ENCODE measurements around the gene CRISPLD2. TPM values are rescaled to one million over a fixed set of nuclear protein-coding genes. Genes with fewer than 3 reads are reported as not detected.

Gene CRISPLD2
- total RNA-seq, 2 experiments from 2014 or later = 0.19 to 0.41 TPM

GRCh38 chr16:84947996-84948850, 128.4 kb downstream of the CRISPLD2 start:
- Mint-ChIP-seq H3K9me3 (peaks cover 2% of the 10 kb centered on the region), H3K36me3 (no peaks in the 10 kb centered on the region)

GRCh38 chr16:84948851-84949610, 129.2 kb downstream of the CRISPLD2 start:
- peaks cover 2% of the 10 kb centered on the region for H3K4me1 Mint-ChIP-seq (ENCODE audit: low read depth)
- H3K27me3 Mint-ChIP-seq = no peaks in the 10 kb centered on the region
- H3K4me3 Mint-ChIP-seq = no peak overlapping the region
- peaks cover 2% of the 10 kb centered on the region for H3K9me3 Mint-ChIP-seq
- intact Hi-C loops (cut with micrococcal nuclease) = no loop called here
- H3K36me3 Mint-ChIP-seq = no peaks in the 10 kb centered on the region
- DNase-seq = no peak
- no peak overlapping the region for H3K27ac Mint-ChIP-seq
- ChIA-PET CTCF (interaction anchor here (6.8 to 7.7 kb wide), 3 partner anchors 21 to 195 kb away, joined by 73 to 93 read pairs (median 77); no protein-coding TSS in a partner anchor), POLR2A (no interaction called here)

More at GRCh38 chr16:84947996-84948850, 128.4 kb downstream of the CRISPLD2 start:
- intact Hi-C loops (cut with micrococcal nuclease) = no loop called here
- H3K4me1 Mint-ChIP-seq (ENCODE audit: low read depth) = peaks cover 2% of the 10 kb centered on the region
- no peaks in the 10 kb centered on the region for H3K27me3 Mint-ChIP-seq
- no peak for DNase-seq
- ChIA-PET POLR2A (no interaction called here), CTCF (interaction anchor here (0.7 kb wide), 1 partner anchor 193 kb away, joined by 3 read pairs; no protein-coding TSS in a partner anchor)
- H3K4me3 Mint-ChIP-seq = no peak overlapping the region
- H3K27ac Mint-ChIP-seq = no peak overlapping the region

- no peak overlapping the region for H3K27ac Mint-ChIP-seq
- DNase-seq = no peak
- CTCF ChIA-PET = interaction anchor here (1.1 to 7.7 kb wide), 9 partner anchors 8 to 196 kb away, joined by 3 to 93 read pairs (median 7); no protein-coding TSS in a partner anchor
- peaks cover 2% of the 10 kb centered on the region for H3K9me3 Mint-ChIP-seq
- H3K4me1 Mint-ChIP-seq (ENCODE audit: low read depth) = peaks cover 2% of the 10 kb centered on the region
- intact Hi-C loops (cut with micrococcal nuclease) = loop anchor here (2.0 kb wide), 1 partner anchor 19 kb away; no protein-coding TSS in a partner anchor
- H3K27me3 Mint-ChIP-seq = no peaks in the 10 kb centered on the region
- H3K36me3 Mint-ChIP-seq = no peaks in the 10 kb centered on the region
- POLR2A ChIA-PET = no interaction called here
- no peak overlapping the region for H3K4me3 Mint-ChIP-seq
Measured at GRCh38 chr16:84949772-84950436, 130.1 kb downstream of the CRISPLD2 start.

- no peaks in the 10 kb centered on the region for H3K9me3 Mint-ChIP-seq
- ChIA-PET POLR2A (no interaction called here), CTCF (interaction anchor here (1.0 to 7.7 kb wide), 16 partner anchors 9 to 212 kb away, joined by 3 to 93 read pairs (median 7); no protein-coding TSS in a partner anchor)
- peaks cover 2% of the 10 kb centered on the region for H3K4me1 Mint-ChIP-seq (ENCODE audit: low read depth)
- intact Hi-C loops (cut with micrococcal nuclease) = loop anchor here (2.0 kb wide), 1 partner anchor 20 kb away; no protein-coding TSS in a partner anchor
- DNase-seq = peak; percentile 56
- H3K4me3 Mint-ChIP-seq = no peak overlapping the region
- no peaks in the 10 kb centered on the region for H3K36me3 Mint-ChIP-seq
- no peak overlapping the region for H3K27ac Mint-ChIP-seq
- no peaks in the 10 kb centered on the region for H3K27me3 Mint-ChIP-seq
Measured at GRCh38 chr16:84950906-84951305, 131.1 kb downstream of the CRISPLD2 start.

GRCh38 chr16:84952335-84953189, 132.8 kb downstream of the CRISPLD2 start:
- peaks cover 2% of the 10 kb centered on the region for H3K4me1 Mint-ChIP-seq (ENCODE audit: low read depth)
- peak; percentile 79 for DNase-seq
- POLR2A ChIA-PET = interaction anchor here (1.0 to 1.4 kb wide), 2 partner anchors 21 to 199 kb away, joined by 3 read pairs; no protein-coding TSS in a partner anchor
- H3K4me3 Mint-ChIP-seq = no peak overlapping the region
- no peaks in the 10 kb centered on the region for H3K9me3 Mint-ChIP-seq
- H3K27me3 Mint-ChIP-seq = no peaks in the 10 kb centered on the region
- H3K27ac Mint-ChIP-seq = no peak overlapping the region
- intact Hi-C loops (cut with micrococcal nuclease) = loop anchor here (1.0 to 2.0 kb wide), 4 partner anchors 27 to 330 kb away; no protein-coding TSS in a partner anchor
- CTCF ChIA-PET = interaction anchor here (0.5 to 7.7 kb wide), 31 partner anchors 9 to 330 kb away, joined by 3 to 93 read pairs (median 5); no protein-coding TSS in a partner anchor
- H3K36me3 Mint-ChIP-seq = no peaks in the 10 kb centered on the region

- no peak for DNase-seq
- H3K27ac Mint-ChIP-seq = no peak overlapping the region
- H3K4me3 Mint-ChIP-seq = no peak overlapping the region
- no peaks in the 10 kb centered on the region for H3K27me3 Mint-ChIP-seq
- peaks cover 2% of the 10 kb centered on the region for H3K4me1 Mint-ChIP-seq (ENCODE audit: low read depth)
- intact Hi-C loops (cut with micrococcal nuclease) = loop anchor here (2.0 kb wide), 1 partner anchor 330 kb away; no protein-coding TSS in a partner anchor
- ChIA-PET POLR2A (interaction anchor here (0.6 to 1.0 kb wide), 2 partner anchors 9 to 200 kb away, joined by 3 to 4 read pairs; no protein-coding TSS in a partner anchor), CTCF (interaction anchor here (1.4 to 7.7 kb wide), 10 partner anchors 16 to 281 kb away, joined by 4 to 93 read pairs (median 6); no protein-coding TSS in a partner anchor)
- H3K9me3 Mint-ChIP-seq = no peaks in the 10 kb centered on the region
- H3K36me3 Mint-ChIP-seq = no peaks in the 10 kb centered on the region
Measured at GRCh38 chr16:84953190-84953746, 133.5 kb downstream of the CRISPLD2 start.

GRCh38 chr16:84955427-84955826, 135.6 kb downstream of the CRISPLD2 start:
- Mint-ChIP-seq H3K36me3 (no peaks in the 10 kb centered on the region), H3K4me3 (no peak overlapping the region), H3K27ac (no peak overlapping the region), H3K4me1 (ENCODE audit: low read depth) (peaks cover 2% of the 10 kb centered on the region), H3K9me3 (no peaks in the 10 kb centered on the region), H3K27me3 (no peaks in the 10 kb centered on the region)
- intact Hi-C loops (cut with micrococcal nuclease) = no loop called here
- ChIA-PET POLR2A (no interaction called here), CTCF (interaction anchor here (1.9 to 7.7 kb wide), 4 partner anchors 14 to 217 kb away, joined by 5 to 93 read pairs (median 75); no protein-coding TSS in a partner anchor)
- DNase-seq = no peak

GRCh38 chr16:84957192-84957591, 137.4 kb downstream of the CRISPLD2 start:
- intact Hi-C loops (cut with micrococcal nuclease) = no loop called here
- POLR2A ChIA-PET = no interaction called here
- Mint-ChIP-seq H3K4me3 (no peak overlapping the region), H3K27ac (no peak overlapping the region), H3K36me3 (no peaks in the 10 kb centered on the region), H3K27me3 (no peaks in the 10 kb centered on the region), H3K9me3 (no peaks in the 10 kb centered on the region), H3K4me1 (ENCODE audit: low read depth) (no peaks in the 10 kb centered on the region)
- CTCF ChIA-PET = interaction anchor here (1.1 kb wide), 1 partner anchor 129 kb away, joined by 4 read pairs; no protein-coding TSS in a partner anchor
- DNase-seq = no peak

- Mint-ChIP-seq H3K27me3 (no peaks in the 10 kb centered on the region), H3K4me3 (no peak overlapping the region), H3K9me3 (no peaks in the 10 kb centered on the region), H3K4me1 (ENCODE audit: low read depth) (no peaks in the 10 kb centered on the region), H3K27ac (no peak overlapping the region), H3K36me3 (no peaks in the 10 kb centered on the region)
- intact Hi-C loops (cut with micrococcal nuclease) = no loop called here
- ChIA-PET POLR2A (no interaction called here), CTCF (interaction anchor here (1.1 kb wide), 1 partner anchor 129 kb away, joined by 4 read pairs; no protein-coding TSS in a partner anchor)
- no peak for DNase-seq
Measured at GRCh38 chr16:84957792-84958191, 138.0 kb downstream of the CRISPLD2 start.

Measured in activated CD4-positive, alpha-beta memory T cell treated with anti-CD3 and anti-CD28 coated beads for 36 hours (primary cell).